Keratinocyte (primary cell): ENCODE measurements around the gene SWT1. TPM values are rescaled to one million over a fixed set of nuclear protein-coding genes. Genes with fewer than 3 reads are reported as not detected.

Experiments
- DNase-seq: peaks from one replicate; pipeline ENCODE4 v3.0.0-alpha.2; 2011; ENCODE audit warnings: low read depth, missing footprints, low spot score
- FAIRE-seq: peaks from 2 replicates; lab custom pipeline; 2011; peaks lifted over from hg19 to GRCh38; lab: Jason Lieb, UNC
- H2AFZ ChIP-seq: 2 replicates; pipeline ENCODE4 v1.6.0; 2012; ENCODE audit warnings: low read length, control low read depth, inconsistent platforms; ENCODE audit not compliant: control insufficient read depth
- H3K27ac ChIP-seq: 2 replicates; pipeline ENCODE4 v1.5.1; 2011; ENCODE audit warnings: low read length; ENCODE audit not compliant: control insufficient read depth, insufficient read depth
- H3K27me3 ChIP-seq: 3 replicates; pipeline ENCODE4 v1.6.0; 2011; ENCODE audit warnings: low read length; ENCODE audit not compliant: control insufficient read depth, insufficient read depth; ENCODE audit errors: extremely low read depth
- H3K36me3 ChIP-seq, 2 experiments: 2 replicates in 1 of 2; 3 replicates in 1 of 2; pipeline ENCODE4 v1.5.1; 2011; ENCODE audit warnings: low read length in 2 of 2, mild to moderate bottlenecking in 1 of 2; ENCODE audit not compliant: control insufficient read depth in 2 of 2, insufficient read depth in 2 of 2; ENCODE audit errors: extremely low read depth in 1 of 2
- H3K4me1 ChIP-seq: 3 replicates; pipeline ENCODE4 v1.5.1; 2011; ENCODE audit warnings: low read length; ENCODE audit not compliant: control insufficient read depth, insufficient read depth; ENCODE audit errors: extremely low read depth
- H3K4me2 ChIP-seq: 3 replicates; pipeline ENCODE4 v1.6.0; 2011; ENCODE audit warnings: low read depth, low read length; ENCODE audit not compliant: control insufficient read depth, insufficient read depth; ENCODE audit errors: extremely low read depth
- H3K4me3 ChIP-seq, 3 experiments: fragments of 200-600 bp in 1 of 3; sonication (generic) in 1 of 3; 2 replicates in 2 of 3; 3 replicates in 1 of 3; pipeline ENCODE4 v1.5.1; 2011 to 2016; ENCODE audit warnings: low read length in 3 of 3, mild to moderate bottlenecking in 3 of 3, control low read depth in 2 of 3, inconsistent platforms in 1 of 3, low read depth in 1 of 3, mixed read lengths in 1 of 3, mixed run types in 1 of 3, moderate library complexity in 1 of 3; ENCODE audit not compliant: control insufficient read depth in 2 of 3, insufficient read depth in 2 of 3; ENCODE audit errors: extremely low read depth in 1 of 3
- H3K79me2 ChIP-seq: 2 replicates; pipeline ENCODE4 v1.6.0; 2012; ENCODE audit warnings: low read length; ENCODE audit not compliant: control insufficient read depth, insufficient read depth
- H3K9ac ChIP-seq: 3 replicates; pipeline ENCODE4 v1.6.0; 2011; ENCODE audit warnings: low read length; ENCODE audit not compliant: control insufficient read depth, insufficient read depth; ENCODE audit errors: extremely low read depth
- H3K9me1 ChIP-seq: 3 replicates; pipeline ENCODE4 v1.6.0; 2011; ENCODE audit warnings: low read length; ENCODE audit not compliant: control insufficient read depth, insufficient read depth; ENCODE audit errors: extremely low read depth
- H3K9me3 ChIP-seq: 2 replicates; pipeline ENCODE4 v1.5.1; 2012; ENCODE audit warnings: low read depth, low read length; ENCODE audit not compliant: control insufficient read depth
- H4K20me1 ChIP-seq: 3 replicates; pipeline ENCODE4 v1.6.0; 2011; ENCODE audit warnings: low read length; ENCODE audit not compliant: control insufficient read depth, insufficient read depth; ENCODE audit errors: extremely low read depth
- EZH2 ChIP-seq: IDR thresholded peaks from one replicate; pipeline ENCODE4 v1.6.1; 2012; ENCODE audit warnings: inconsistent platforms, mild to moderate bottlenecking, low read length, moderate library complexity
- dilution Hi-C: fragments of 300-500 bp; cut with MboI; formaldehyde crosslinking; loops from one replicate; pipeline ENCODE4 v1.7.0; 2020; ENCODE audit warnings: low sequenced_read_pairs; ENCODE audit not compliant: extremely low pct_ligation_motif_present
- polyA plus RNA-seq, 5 experiments: library from polyadenylated mRNA; depleted of rRNA in 3 of 5; stranded (reverse) in 3 of 5; stranded (forward) in 1 of 5; unstranded in 1 of 5; fragments of >200 nt; gene quantifications; 1 replicate in 1 of 5; 2 replicates in 3 of 5; 3 replicates in 1 of 5; pipeline versions ENCODE4 v1.2.1 to v1.2.3, GENCODE V29; 2011 to 2012; ENCODE audit warnings: missing spikeins in 2 of 5, low read depth in 1 of 5, low replicate concordance in 1 of 5
- TF ChIP-seq, protein P1 (sequence below), 3 experiments: IDR thresholded peaks in 1 of 3; conservative IDR thresholded peaks in 1 of 3; optimal IDR thresholded peaks in 1 of 3; 2 replicates in 2 of 3; 3 replicates in 1 of 3; pipeline versions ENCODE3 to v1.5.1; 2011; ENCODE audit warnings: low read length in 3 of 3, mild to moderate bottlenecking in 3 of 3, moderate library complexity in 2 of 3, control low read depth in 1 of 3, inconsistent platforms in 1 of 3; ENCODE audit not compliant: insufficient read depth in 2 of 3; ENCODE audit errors: extremely low read depth in 1 of 3

Gene SWT1
- polyA plus RNA-seq, 1 donor (not counting 4 experiments of a cell fraction or from before 2014, with no cell fraction given) = 2.9 TPM

DNA sequence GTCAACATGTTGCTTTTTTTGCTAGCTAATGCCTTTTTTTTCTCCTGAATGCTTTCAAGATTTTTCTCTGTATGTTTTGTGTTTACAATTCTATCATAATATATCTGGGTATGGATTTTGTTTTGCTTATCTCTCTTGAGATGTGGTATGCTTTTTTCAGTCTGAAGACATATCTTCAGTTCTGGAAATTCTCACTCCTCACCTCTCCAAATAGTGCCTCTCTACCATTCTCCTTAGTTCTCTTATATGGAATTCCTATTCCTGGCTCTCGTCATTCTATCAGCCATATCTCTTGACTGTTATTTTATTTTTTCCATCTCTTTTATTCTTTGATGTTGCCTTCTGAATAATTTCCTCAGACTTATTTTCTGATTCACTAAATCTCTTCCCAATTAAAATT lies 101.7 kb downstream of the SWT1 start:
- Histone ChIP-seq H2AFZ (no peak overlapping the region), H4K20me1 (no peaks in the 10 kb centered on the region), H3K9ac (no peak overlapping the region), H3K4me3 (no peak overlapping the region), H3K9me1 (no peaks in the 10 kb centered on the region), H3K27me3 (no peaks in the 10 kb centered on the region), H3K4me1 (no peaks in the 10 kb centered on the region), H3K27ac (no peak overlapping the region), H3K36me3 (no peaks in the 10 kb centered on the region), H3K4me2 (no peak overlapping the region), H3K9me3 (no peaks in the 10 kb centered on the region), H3K79me2 (no peaks in the 10 kb centered on the region)
- DNase-seq (no peak), FAIRE-seq (no peak)
- dilution Hi-C loops = no loop called here
- TF ChIP-seq, protein P1, sequence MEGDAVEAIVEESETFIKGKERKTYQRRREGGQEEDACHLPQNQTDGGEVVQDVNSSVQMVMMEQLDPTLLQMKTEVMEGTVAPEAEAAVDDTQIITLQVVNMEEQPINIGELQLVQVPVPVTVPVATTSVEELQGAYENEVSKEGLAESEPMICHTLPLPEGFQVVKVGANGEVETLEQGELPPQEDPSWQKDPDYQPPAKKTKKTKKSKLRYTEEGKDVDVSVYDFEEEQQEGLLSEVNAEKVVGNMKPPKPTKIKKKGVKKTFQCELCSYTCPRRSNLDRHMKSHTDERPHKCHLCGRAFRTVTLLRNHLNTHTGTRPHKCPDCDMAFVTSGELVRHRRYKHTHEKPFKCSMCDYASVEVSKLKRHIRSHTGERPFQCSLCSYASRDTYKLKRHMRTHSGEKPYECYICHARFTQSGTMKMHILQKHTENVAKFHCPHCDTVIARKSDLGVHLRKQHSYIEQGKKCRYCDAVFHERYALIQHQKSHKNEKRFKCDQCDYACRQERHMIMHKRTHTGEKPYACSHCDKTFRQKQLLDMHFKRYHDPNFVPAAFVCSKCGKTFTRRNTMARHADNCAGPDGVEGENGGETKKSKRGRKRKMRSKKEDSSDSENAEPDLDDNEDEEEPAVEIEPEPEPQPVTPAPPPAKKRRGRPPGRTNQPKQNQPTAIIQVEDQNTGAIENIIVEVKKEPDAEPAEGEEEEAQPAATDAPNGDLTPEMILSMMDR (optimal IDR thresholded peaks at IDR 0.05 in 1 of 3, IDR thresholded peaks at IDR 0.05 in 1 of 3, conservative IDR thresholded peaks at IDR 0.05 in 1 of 3; ENCODE audit: extremely low read depth in 1 of 3, insufficient read depth in 2 of 3, low read length in 3 of 3) = no peak
- no peak for TF ChIP-seq EZH2

DNA sequence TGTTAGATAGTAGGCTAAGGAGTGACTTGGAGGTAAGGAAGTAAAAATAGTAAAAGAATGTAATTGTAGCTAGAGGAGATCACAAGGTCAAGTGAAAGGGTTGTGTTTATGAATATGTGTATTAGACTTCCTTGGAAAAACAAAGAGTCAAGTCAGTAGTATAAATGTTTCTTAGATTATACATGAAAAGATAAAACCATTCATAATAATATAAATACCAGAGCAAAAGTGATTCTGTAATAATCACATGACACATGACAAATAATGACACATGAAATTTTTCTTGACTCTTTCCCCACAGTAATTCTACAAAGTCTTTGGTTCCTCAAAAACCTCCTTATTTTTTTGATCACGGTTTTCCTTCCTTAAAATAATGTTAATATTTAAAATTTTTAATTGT lies 103.6 kb downstream of the SWT1 start:
- Histone ChIP-seq H3K27me3 (no peaks in the 10 kb centered on the region), H2AFZ (no peak overlapping the region), H3K36me3 (no peaks in the 10 kb centered on the region), H3K4me2 (no peak overlapping the region), H3K4me1 (no peaks in the 10 kb centered on the region), H3K9me3 (no peaks in the 10 kb centered on the region), H4K20me1 (no peaks in the 10 kb centered on the region), H3K79me2 (no peaks in the 10 kb centered on the region), H3K4me3 (no peak overlapping the region), H3K27ac (no peak overlapping the region), H3K9ac (no peak overlapping the region), H3K9me1 (no peaks in the 10 kb centered on the region)
- TF ChIP-seq, protein P1 (optimal IDR thresholded peaks at IDR 0.05 in 1 of 3, IDR thresholded peaks at IDR 0.05 in 1 of 3, conservative IDR thresholded peaks at IDR 0.05 in 1 of 3; ENCODE audit: extremely low read depth in 1 of 3, insufficient read depth in 2 of 3, low read length in 3 of 3) = no peak
- TF ChIP-seq EZH2 = no peak
- dilution Hi-C loops = no loop called here
- FAIRE-seq = no peak
- DNase-seq = no peak
